VCaP (cell line): ENCODE data around the gene ALOX12.

ENCODE experiments used
- H3K27ac ChIP-seq: fragments of 450-650 bp; 2 replicates; pipeline ENCODE4 v1.5.1; 2017
- CTCF ChIP-seq: fragments of 450-650 bp; conservative IDR thresholded peaks from 2 replicates; pipeline ENCODE4 v1.5.1; 2017; ENCODE audit warnings: mild to moderate bottlenecking, moderate library complexity

ALOX12 gene

GRCh38 chr17:7038025-7038862 is 42.4 kb downstream of the ALOX12 start:
- H3K27ac ChIP-seq: no peak overlapping the region
- TF ChIP-seq CTCF: no peak

GRCh38 chr17:7039832-7040231 is 44.0 kb downstream of the ALOX12 start:
- no peak overlapping the region for H3K27ac ChIP-seq
- no peak for TF ChIP-seq CTCF

- H3K27ac ChIP-seq: no peak overlapping the region
- TF ChIP-seq CTCF: no peak
Measured at GRCh38 chr17:7041607-7042500, 46.0 kb downstream of the ALOX12 start.

GRCh38 chr17:7042501-7043181 is 46.8 kb downstream of the ALOX12 start:
- no peak for TF ChIP-seq CTCF
- no peak overlapping the region for H3K27ac ChIP-seq

GRCh38 chr17:7043182-7043496 is 47.3 kb downstream of the ALOX12 start:
- no peak overlapping the region for H3K27ac ChIP-seq
- no peak for TF ChIP-seq CTCF

GRCh38 chr17:7043497-7044198 is 47.8 kb downstream of the ALOX12 start, which contains the start of gene SLC16A11:
SLC16A11 (minus strand) TSS chr17:7044092; CDS start chr17:7043513, 579 bp downstream.
- H3K27ac ChIP-seq: peak within 1 kb of the TSS; percentile 96
- no peak for TF ChIP-seq CTCF
